Activated B cell treated with CpG ODN at 0.5 μM for 24 hours (primary cell): ENCODE measurements around the gene GMPR. TPM values are rescaled to one million over a fixed set of nuclear protein-coding genes. Genes with fewer than 3 reads are reported as not detected.

ENCODE experiments used
- ATAC-seq: fragments of 200-7000 bp; cut with Tn5 transposase; one replicate; pipeline ENCODE4 v1.10.0; 2021; ENCODE audit warnings: low read depth, mild to moderate bottlenecking, moderate library complexity
- CTCF ChIA-PET: fragments of 350-600 bp; sonication (Branson Sonifier 250); formaldehyde crosslinking; loops from one replicate; lab custom pipeline; 2021; ENCODE audit warnings: antibody characterized with exemption; lab: Charles Lee
- POLR2A ChIA-PET: fragments of 350-600 bp; sonication (Branson Sonifier 250); formaldehyde crosslinking; loops from one replicate; lab custom pipeline; 2021; ENCODE audit warnings: antibody characterized with exemption; lab: Charles Lee
- DNase-seq: peaks from one replicate; pipeline ENCODE4 v3.0.0; 2022
- H3K27ac Mint-ChIP-seq: one replicate; pipeline ENCODE4 v1.8.0; 2020; ENCODE audit warnings: mixed read lengths
- H3K27me3 Mint-ChIP-seq: one replicate; pipeline ENCODE4 v1.8.0; 2021; ENCODE audit warnings: mixed read lengths
- H3K36me3 Mint-ChIP-seq: one replicate; pipeline ENCODE4 v1.8.0; 2021; ENCODE audit warnings: low read depth, mixed read lengths
- H3K4me1 Mint-ChIP-seq: one replicate; pipeline ENCODE4 v1.8.0; 2021; ENCODE audit warnings: mixed read lengths
- H3K4me3 Mint-ChIP-seq: one replicate; pipeline ENCODE4 v1.8.0; 2020; ENCODE audit warnings: mild to moderate bottlenecking, mixed read lengths
- H3K9me3 Mint-ChIP-seq: one replicate; pipeline ENCODE4 v1.8.0; 2020; ENCODE audit warnings: mixed read lengths
- intact Hi-C: fragments of 100-400 bp; cut with micrococcal nuclease; formaldehyde crosslinking; loops from one replicate; pipeline ENCODE4 v1.15.1; 2024
- total RNA-seq: library from RNA; stranded (reverse); gene quantifications from 2 replicates; pipeline ENCODE4 v1.2.3, GENCODE V29; 2022
- TF ChIP-seq, protein P1 (sequence below): fragments of 200-600 bp; IDR thresholded peaks from one replicate; pipeline ENCODE4 v1.8.0; 2022; ENCODE audit warnings: antibody characterized with exemption, mild to moderate bottlenecking

The GMPR gene
- total RNA-seq, 1 donor from 2014 or later = 0.47 TPM

DNA sequence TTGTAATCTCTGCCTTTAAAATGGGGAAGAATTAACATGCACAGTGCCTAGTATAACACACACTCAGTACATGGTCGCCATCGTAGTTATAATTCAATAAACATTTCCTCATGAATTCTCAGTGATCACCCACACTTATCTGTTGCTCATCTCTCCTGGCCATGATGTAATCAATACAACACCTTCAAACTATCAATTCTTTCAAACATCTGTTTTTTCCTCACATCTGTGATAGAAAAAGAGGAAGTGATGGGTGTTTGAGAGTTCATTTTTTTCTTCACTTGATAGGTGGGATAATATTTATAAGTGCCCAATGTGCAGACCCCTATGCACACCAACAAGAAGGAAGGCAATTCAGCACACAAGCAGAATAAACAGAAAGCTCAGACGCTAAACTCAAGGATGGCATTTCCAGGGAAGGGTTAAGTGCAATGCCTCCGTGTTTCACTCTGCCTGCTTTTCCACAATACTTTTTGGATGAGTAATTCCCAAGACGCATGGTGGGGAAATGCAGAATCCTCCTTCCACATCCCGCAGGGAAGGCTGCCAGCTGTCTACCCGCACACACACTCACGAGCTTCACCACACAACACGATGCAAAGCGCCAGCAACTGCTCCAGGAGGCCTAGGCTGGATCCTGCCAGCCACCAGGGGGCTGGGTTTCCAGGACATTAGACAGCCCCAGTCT is 100.3 kb downstream of the GMPR start:
- no peaks in the 10 kb centered on the region for H3K27me3 Mint-ChIP-seq
- no peaks in the 10 kb centered on the region for H3K9me3 Mint-ChIP-seq
- no peak overlapping the region for H3K4me3 Mint-ChIP-seq
- intact Hi-C loops = no loop called here
- H3K27ac Mint-ChIP-seq = no peak overlapping the region
- no peak for ATAC-seq
- ChIA-PET POLR2A (interaction anchor here (0.6 to 0.9 kb wide), 2 partner anchors 31 to 554 kb away, joined by 3 read pairs; no protein-coding TSS in a partner anchor), CTCF (interaction anchor here (1.5 kb wide), 1 partner anchor 69 kb away, joined by 5 read pairs; no protein-coding TSS in a partner anchor)
- DNase-seq = no peak
- TF ChIP-seq, protein P1, sequence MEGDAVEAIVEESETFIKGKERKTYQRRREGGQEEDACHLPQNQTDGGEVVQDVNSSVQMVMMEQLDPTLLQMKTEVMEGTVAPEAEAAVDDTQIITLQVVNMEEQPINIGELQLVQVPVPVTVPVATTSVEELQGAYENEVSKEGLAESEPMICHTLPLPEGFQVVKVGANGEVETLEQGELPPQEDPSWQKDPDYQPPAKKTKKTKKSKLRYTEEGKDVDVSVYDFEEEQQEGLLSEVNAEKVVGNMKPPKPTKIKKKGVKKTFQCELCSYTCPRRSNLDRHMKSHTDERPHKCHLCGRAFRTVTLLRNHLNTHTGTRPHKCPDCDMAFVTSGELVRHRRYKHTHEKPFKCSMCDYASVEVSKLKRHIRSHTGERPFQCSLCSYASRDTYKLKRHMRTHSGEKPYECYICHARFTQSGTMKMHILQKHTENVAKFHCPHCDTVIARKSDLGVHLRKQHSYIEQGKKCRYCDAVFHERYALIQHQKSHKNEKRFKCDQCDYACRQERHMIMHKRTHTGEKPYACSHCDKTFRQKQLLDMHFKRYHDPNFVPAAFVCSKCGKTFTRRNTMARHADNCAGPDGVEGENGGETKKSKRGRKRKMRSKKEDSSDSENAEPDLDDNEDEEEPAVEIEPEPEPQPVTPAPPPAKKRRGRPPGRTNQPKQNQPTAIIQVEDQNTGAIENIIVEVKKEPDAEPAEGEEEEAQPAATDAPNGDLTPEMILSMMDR = no peak
- peaks cover 5% of the 10 kb centered on the region for H3K4me1 Mint-ChIP-seq
- H3K36me3 Mint-ChIP-seq = no peaks in the 10 kb centered on the region

GRCh38 chr6:16339265-16339587 is 100.8 kb downstream of the GMPR start:
- Mint-ChIP-seq H3K4me3 (no peak overlapping the region), H3K9me3 (no peaks in the 10 kb centered on the region), H3K27me3 (no peaks in the 10 kb centered on the region), H3K4me1 (peaks cover 5% of the 10 kb centered on the region), H3K36me3 (no peaks in the 10 kb centered on the region), H3K27ac (no peak overlapping the region)
- intact Hi-C loops = no loop called here
- no peak for DNase-seq
- no peak for ATAC-seq
- POLR2A ChIA-PET = interaction anchor here (0.9 kb wide), 1 partner anchor 31 kb away, joined by 3 read pairs; no protein-coding TSS in a partner anchor
- CTCF ChIA-PET = interaction anchor here (1.5 kb wide), 1 partner anchor 68 kb away, joined by 5 read pairs; no protein-coding TSS in a partner anchor
- TF ChIP-seq, protein P1 = no peak

DNA sequence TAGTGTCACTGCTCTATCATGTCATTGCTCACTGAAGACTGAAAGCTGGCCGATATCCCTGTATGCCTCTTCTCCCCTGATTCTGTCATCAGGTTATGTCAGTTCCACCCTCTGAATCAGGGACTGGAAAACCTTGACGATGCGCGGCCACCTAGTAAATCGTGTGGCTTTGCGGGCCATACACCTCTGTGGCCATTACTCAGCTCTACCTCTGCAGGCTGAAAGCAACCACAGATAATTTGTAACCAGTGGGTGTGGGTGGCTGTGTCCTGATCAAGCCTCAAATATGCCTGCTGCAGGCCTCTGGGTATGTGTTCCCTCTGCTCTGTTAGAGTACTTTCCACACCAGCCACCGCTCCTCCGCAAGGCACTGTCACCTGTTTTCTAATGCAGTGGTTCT is 105.2 kb downstream of the GMPR start:
- Mint-ChIP-seq H3K4me3 (no peak overlapping the region), H3K36me3 (no peaks in the 10 kb centered on the region), H3K27ac (no peak overlapping the region), H3K27me3 (no peaks in the 10 kb centered on the region), H3K4me1 (peaks cover 3% of the 10 kb centered on the region), H3K9me3 (no peaks in the 10 kb centered on the region)
- TF ChIP-seq, protein P1 = no peak
- intact Hi-C loops = no loop called here
- CTCF ChIA-PET = interaction anchor here (2.5 kb wide), 1 partner anchor 10 kb away, joined by 6 read pairs; no protein-coding TSS in a partner anchor
- no peak for DNase-seq
- no peak for ATAC-seq
- POLR2A ChIA-PET = no interaction called here

DNA sequence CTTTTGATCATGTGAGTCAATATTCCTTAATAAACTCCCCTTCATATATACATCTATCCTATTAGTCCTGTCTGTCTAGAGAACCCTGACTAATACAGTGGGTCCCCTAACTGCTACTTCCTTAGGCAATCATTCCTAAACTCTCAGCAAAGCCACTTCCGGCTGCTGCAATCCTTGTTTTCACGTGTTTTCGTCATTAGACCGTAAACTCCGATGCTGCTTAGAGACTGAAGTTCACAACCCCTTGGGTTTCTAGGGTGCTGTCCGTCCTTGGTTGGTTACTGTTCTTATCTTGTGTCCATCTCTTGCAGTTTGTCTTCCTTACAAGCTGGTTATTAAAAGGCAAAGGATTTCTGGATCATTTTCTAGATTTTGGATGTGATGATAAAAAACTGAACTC is 106.4 kb downstream of the GMPR start:
- ChIA-PET POLR2A (no interaction called here), CTCF (interaction anchor here (2.5 kb wide), 1 partner anchor 12 kb away, joined by 6 read pairs; no protein-coding TSS in a partner anchor)
- DNase-seq (no peak), ATAC-seq (no peak)
- Mint-ChIP-seq H3K4me3 (no peak overlapping the region), H3K36me3 (no peaks in the 10 kb centered on the region), H3K4me1 (no peaks in the 10 kb centered on the region), H3K27me3 (no peaks in the 10 kb centered on the region), H3K27ac (no peak overlapping the region), H3K9me3 (no peaks in the 10 kb centered on the region)
- intact Hi-C loops = no loop called here
- TF ChIP-seq, protein P1 = no peak

Other genes with a start within 250 kb of the GMPR start
- 9.7 and 10.3 TPM in 2 replicates for gene MYLIP, start 109.5 kb upstream of the GMPR start, total RNA-seq